Kidney epithelial cell (primary cell): ENCODE measurements around the gene ZNF76. TPM values are rescaled to one million over a fixed set of nuclear protein-coding genes. Genes with fewer than 3 reads are reported as not detected.

Source experiments
- DNase-seq: peaks from one replicate; pipeline ENCODE4 v3.0.0-alpha.2; 2010; ENCODE audit warnings: low read depth
- H3K27me3 ChIP-seq: 2 replicates; pipeline ENCODE4 v1.6.0; 2011; ENCODE audit warnings: low read length; ENCODE audit not compliant: control insufficient read depth, insufficient read depth
- H3K36me3 ChIP-seq: 2 replicates; pipeline ENCODE4 v1.5.1; 2011; ENCODE audit warnings: low read length; ENCODE audit not compliant: control insufficient read depth, insufficient read depth
- H3K4me3 ChIP-seq: 2 replicates; pipeline ENCODE4 v1.5.1; 2011; ENCODE audit warnings: low read depth, mild to moderate bottlenecking, control low read depth, low read length
- total RNA-seq: library from RNA; depleted of rRNA; stranded (reverse); fragments of >200 nt; gene quantifications from 2 replicates; pipeline ENCODE4 v1.2.3, GENCODE V29; 2015
- TF ChIP-seq, protein P1 (sequence below): IDR thresholded peaks from 2 replicates; pipeline ENCODE4 v1.5.1; 2011; ENCODE audit warnings: mild to moderate bottlenecking, moderate library complexity, low read length, control low read depth, inconsistent platforms; ENCODE audit not compliant: insufficient read depth, poor library complexity, severe bottlenecking

Gene ZNF76
- total RNA-seq, 1 donor from 2014 or later = 21.2 TPM

- no peak for DNase-seq
- Histone ChIP-seq H3K4me3 (peak overlapping the region; percentile 40), H3K36me3 (no peaks in the 10 kb centered on the region), H3K27me3 (no peaks in the 10 kb centered on the region)
- TF ChIP-seq, protein P1, sequence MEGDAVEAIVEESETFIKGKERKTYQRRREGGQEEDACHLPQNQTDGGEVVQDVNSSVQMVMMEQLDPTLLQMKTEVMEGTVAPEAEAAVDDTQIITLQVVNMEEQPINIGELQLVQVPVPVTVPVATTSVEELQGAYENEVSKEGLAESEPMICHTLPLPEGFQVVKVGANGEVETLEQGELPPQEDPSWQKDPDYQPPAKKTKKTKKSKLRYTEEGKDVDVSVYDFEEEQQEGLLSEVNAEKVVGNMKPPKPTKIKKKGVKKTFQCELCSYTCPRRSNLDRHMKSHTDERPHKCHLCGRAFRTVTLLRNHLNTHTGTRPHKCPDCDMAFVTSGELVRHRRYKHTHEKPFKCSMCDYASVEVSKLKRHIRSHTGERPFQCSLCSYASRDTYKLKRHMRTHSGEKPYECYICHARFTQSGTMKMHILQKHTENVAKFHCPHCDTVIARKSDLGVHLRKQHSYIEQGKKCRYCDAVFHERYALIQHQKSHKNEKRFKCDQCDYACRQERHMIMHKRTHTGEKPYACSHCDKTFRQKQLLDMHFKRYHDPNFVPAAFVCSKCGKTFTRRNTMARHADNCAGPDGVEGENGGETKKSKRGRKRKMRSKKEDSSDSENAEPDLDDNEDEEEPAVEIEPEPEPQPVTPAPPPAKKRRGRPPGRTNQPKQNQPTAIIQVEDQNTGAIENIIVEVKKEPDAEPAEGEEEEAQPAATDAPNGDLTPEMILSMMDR = no peak
Observed at GRCh38 chr6:35317483-35318195, 58.1 kb downstream of the ZNF76 start.

DNA sequence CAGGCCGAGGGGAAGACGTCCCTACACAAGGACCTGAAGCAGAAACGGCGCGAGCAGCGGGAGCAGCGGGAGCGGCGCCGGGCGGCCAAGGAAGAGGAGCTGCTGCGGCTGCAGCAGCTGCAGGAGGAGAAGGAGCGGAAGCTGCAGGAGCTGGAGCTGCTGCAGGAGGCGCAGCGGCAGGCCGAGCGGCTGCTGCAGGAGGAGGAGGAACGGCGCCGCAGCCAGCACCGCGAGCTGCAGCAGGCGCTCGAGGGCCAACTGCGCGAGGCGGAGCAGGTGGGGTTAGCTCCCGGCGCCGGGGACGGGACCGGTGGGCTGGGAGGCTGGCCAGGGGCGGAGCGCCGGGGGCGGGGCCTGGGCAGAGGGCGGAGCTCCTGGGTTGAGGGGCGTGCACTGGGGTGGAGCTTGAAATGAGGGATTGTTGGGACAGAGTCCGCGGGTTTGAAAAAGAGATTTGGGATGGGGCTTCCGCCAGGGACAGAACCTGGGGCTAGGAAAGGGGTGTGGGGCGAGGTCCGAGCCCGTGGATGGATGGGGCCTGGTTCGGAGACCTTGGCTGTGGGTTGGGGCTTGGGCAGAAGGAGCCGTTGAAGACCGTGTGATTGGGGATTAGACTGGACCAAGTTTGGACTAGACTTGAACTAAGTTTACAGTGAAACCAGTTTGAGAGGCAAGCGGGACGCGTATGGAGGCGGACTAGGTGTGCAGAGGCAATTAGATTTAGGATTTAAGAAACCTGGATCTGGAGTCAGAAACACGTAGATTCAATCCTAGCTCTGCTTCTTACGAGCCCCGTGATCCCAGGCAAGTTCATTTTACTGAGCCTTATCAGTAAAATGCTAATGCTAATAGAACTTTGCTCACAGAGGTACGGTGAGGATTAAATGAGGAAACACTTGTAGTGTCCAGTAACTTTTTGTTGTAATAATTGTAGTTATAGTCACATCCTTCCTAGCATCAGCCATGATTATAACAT is 58.9 kb downstream of the ZNF76 start:
- no peak for DNase-seq
- Histone ChIP-seq H3K36me3 (no peaks in the 10 kb centered on the region), H3K27me3 (no peaks in the 10 kb centered on the region), H3K4me3 (peak overlapping the region; percentile 40)
- TF ChIP-seq, protein P1 = no peak

DNA sequence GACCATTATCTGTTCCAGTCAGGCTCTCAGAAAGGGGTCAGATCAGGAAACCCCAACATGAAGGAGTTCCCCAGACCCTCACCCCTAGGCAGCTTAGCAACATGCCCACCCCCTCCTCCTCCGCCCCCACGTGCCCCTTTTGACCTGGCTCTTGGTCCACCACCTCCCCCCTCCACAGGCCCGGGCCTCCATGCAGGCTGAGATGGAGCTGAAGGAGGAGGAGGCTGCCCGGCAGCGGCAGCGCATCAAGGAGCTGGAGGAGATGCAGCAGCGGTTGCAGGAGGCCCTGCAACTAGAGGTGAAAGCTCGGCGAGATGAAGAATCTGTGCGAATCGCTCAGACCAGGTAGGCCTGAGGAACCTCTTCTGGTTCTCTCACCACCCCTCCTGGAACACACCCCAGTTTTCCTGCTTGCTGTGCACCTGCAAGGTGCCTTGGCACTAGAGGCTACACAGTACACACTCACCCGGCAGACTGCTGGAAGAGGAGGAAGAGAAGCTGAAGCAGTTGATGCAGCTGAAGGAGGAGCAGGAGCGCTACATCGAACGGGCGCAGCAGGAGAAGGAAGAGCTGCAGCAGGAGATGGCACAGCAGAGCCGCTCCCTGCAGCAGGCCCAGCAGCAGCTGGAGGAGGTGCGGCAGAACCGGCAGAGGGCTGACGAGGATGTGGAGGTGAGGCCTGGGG is 60.0 kb downstream of the ZNF76 start:
- TF ChIP-seq, protein P1 = no peak
- no peaks in the 10 kb centered on the region for H3K36me3 ChIP-seq

DNA sequence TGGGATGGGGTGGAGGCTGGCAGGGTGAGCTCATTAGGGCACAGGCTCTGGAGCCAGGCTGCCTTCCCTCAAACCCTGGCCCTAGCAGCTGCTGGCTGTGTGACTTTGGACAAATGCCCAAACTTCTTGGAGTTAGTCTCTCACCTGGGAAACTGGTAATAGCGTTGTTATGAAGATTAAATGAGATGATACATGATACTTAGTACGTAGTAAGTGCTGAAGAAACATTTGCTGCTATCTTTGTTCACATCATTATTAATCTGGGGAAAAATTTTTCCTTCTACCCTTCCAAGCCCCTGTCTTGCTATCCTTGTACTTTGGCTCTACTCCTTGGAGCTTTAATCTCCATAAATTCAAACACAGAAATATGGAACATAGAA is 60.5 kb downstream of the ZNF76 start:
- no peaks in the 10 kb centered on the region for H3K27me3 ChIP-seq
- H3K4me3 ChIP-seq = no peak overlapping the region
- H3K36me3 ChIP-seq = no peaks in the 10 kb centered on the region
- DNase-seq = no peak
- TF ChIP-seq, protein P1 = no peak

More for the DNA sequence above, 60.0 kb downstream of the ZNF76 start:
- Histone ChIP-seq H3K27me3 (no peaks in the 10 kb centered on the region), H3K4me3 (no peak overlapping the region)
- DNase-seq = no peak

GRCh38 chr6:35321091-35321490 is 61.6 kb downstream of the ZNF76 start:
- Histone ChIP-seq H3K27me3 (no peaks in the 10 kb centered on the region), H3K36me3 (no peaks in the 10 kb centered on the region), H3K4me3 (no peak overlapping the region)
- TF ChIP-seq, protein P1 = no peak
- no peak for DNase-seq
